ENCODE results near the gene PLSCR2. TPM values are rescaled to one million over a fixed set of nuclear protein-coding genes. Genes with fewer than 3 reads are reported as not detected.

Gene PLSCR2
- total and polyA plus RNA-seq, 2 donors (not counting 1 experiment from before 2014, with no cell fraction given): 0.15 to 0.54 TPM

DNA sequence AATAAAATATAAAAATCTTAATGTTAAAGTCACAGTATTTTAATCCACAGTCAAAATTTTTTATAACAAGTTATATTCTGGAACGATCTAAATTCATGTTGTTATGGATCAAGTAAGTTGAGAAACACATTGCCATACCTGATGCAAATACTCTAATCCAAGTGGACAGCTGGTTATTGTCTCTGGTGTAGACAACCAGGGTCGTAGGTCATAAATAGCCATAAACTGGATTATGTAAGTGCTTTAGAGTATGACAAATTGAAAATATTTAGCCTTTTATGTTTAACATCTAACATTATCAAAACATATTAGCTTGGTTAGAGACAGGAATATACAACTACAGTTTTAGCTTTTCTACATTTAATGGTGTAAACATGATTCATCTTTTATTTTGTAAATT, 53.0 kb downstream of the PLSCR2 start:
- no peak overlapping the region for H3K9ac ChIP-seq (ENCODE audit: low read length)
- Mint-ChIP-seq H3K9me3 (ENCODE audit: insufficient read depth) (peaks cover 9% of the 10 kb centered on the region), H3K4me3 (no peak overlapping the region), H3K27me3 (peaks cover 1% of the 10 kb centered on the region), H3K27ac (no peak overlapping the region), H3K4me1 (no peaks in the 10 kb centered on the region)
- no CpG with 5 or more reads among the region's 2 CpGs for WGBS (ENCODE audit: insufficient coverage)
- no peaks in the 10 kb centered on the region for H3K79me2 ChIP-seq (ENCODE audit: control insufficient read depth, insufficient read depth, low read length)
- intact Hi-C loops (cut with micrococcal nuclease): no loop called here
- H3K36me3 ChIP-seq (replicated peaks in 1 of 2; ENCODE audit: control extremely low read depth in 1 of 2, control insufficient read depth in 1 of 2, extremely low read depth in 1 of 2, insufficient read depth in 2 of 2, low read length in 1 of 2): no peaks in the 10 kb centered on the region
- no peak for DNase-seq
- ChIA-PET POLR2A (no interaction called here), CTCF (no interaction called here)
- H4K20me1 ChIP-seq (ENCODE audit: control insufficient read depth, insufficient read depth, low read length, poor library complexity, severe bottlenecking): no peaks in the 10 kb centered on the region
- H2AFZ ChIP-seq (ENCODE audit: insufficient read depth, low read depth, low read length, poor library complexity, severe bottlenecking): no peak overlapping the region
- no peak overlapping the region for H3K4me2 ChIP-seq (replicated peaks; ENCODE audit: low read depth, low read length, poor library complexity, severe bottlenecking)
- H3K4me1 ChIP-seq (ENCODE audit: control insufficient read depth in 2 of 2, insufficient read depth in 2 of 2, low read length in 2 of 2): no peaks in the 10 kb centered on the region
- TF ChIP-seq CTCF (IDR thresholded peaks at IDR 0.05): no peak
- TF ChIP-seq EZH2 (IDR thresholded peaks at IDR 0.05; ENCODE audit: borderline replicate concordance, insufficient read depth, low read depth, low read length, poor library complexity, severe bottlenecking): no peak
- H3K4me3 ChIP-seq (ENCODE audit: control extremely low read depth in 1 of 5, extremely low read depth in 1 of 5, insufficient read depth in 1 of 5, low read depth in 2 of 5, low read length in 4 of 5): no peak overlapping the region
- no peak overlapping the region for H3K27ac ChIP-seq (ENCODE audit: low read length in 2 of 2)
- no peaks in the 10 kb centered on the region for H3K27me3 ChIP-seq (replicated peaks in 1 of 4; ENCODE audit: control extremely low read depth in 1 of 4, control insufficient read depth in 3 of 4, insufficient read depth in 4 of 4, low read length in 3 of 4)
- H3K9me3 ChIP-seq (ENCODE audit: control extremely low read depth in 1 of 3, control insufficient read depth in 2 of 3, insufficient read depth in 1 of 3, low read length in 2 of 3): peaks cover 2 to 9% (median 2%) of the 10 kb centered on the region in 3 donors
- no peak for ATAC-seq (ENCODE audit: low read depth)

GRCh38 chr3:146414010-146414409, 55.4 kb downstream of the PLSCR2 start:
- no peak for DNase-seq

More at GRCh38 chr3:146414010-146414409, 55.4 kb downstream of the PLSCR2 start:
- Histone ChIP-seq H3K9me3 (ENCODE audit: control extremely low read depth in 1 of 3, control insufficient read depth in 2 of 3, insufficient read depth in 1 of 3, low read length in 2 of 3) (peaks cover 2 to 17% (median 2%) of the 10 kb centered on the region in 3 donors), H2AFZ (ENCODE audit: insufficient read depth, low read depth, low read length, poor library complexity, severe bottlenecking) (no peak overlapping the region), H3K27ac (ENCODE audit: low read length in 2 of 2) (no peak overlapping the region), H3K36me3 (replicated peaks in 1 of 2; ENCODE audit: control extremely low read depth in 1 of 2, control insufficient read depth in 1 of 2, extremely low read depth in 1 of 2, insufficient read depth in 2 of 2, low read length in 1 of 2) (no peaks in the 10 kb centered on the region), H4K20me1 (ENCODE audit: control insufficient read depth, insufficient read depth, low read length, poor library complexity, severe bottlenecking) (no peaks in the 10 kb centered on the region), H3K4me3 (ENCODE audit: control extremely low read depth in 1 of 5, extremely low read depth in 1 of 5, insufficient read depth in 1 of 5, low read depth in 2 of 5, low read length in 4 of 5) (no peak overlapping the region), H3K79me2 (ENCODE audit: control insufficient read depth, insufficient read depth, low read length) (no peaks in the 10 kb centered on the region), H3K4me1 (ENCODE audit: control insufficient read depth in 2 of 2, insufficient read depth in 2 of 2, low read length in 2 of 2) (no peaks in the 10 kb centered on the region), H3K27me3 (replicated peaks in 1 of 4; ENCODE audit: control extremely low read depth in 1 of 4, control insufficient read depth in 3 of 4, insufficient read depth in 4 of 4, low read length in 3 of 4) (no peaks in the 10 kb centered on the region), H3K4me2 (replicated peaks; ENCODE audit: low read depth, low read length, poor library complexity, severe bottlenecking) (no peak overlapping the region), H3K9ac (ENCODE audit: low read length) (no peak overlapping the region)
- ATAC-seq (ENCODE audit: low read depth): no peak
- no peaks in the 10 kb centered on the region for H3K4me1 Mint-ChIP-seq
- 83% methylated on average over 1 of the region's 1 CpG for whole genome bisulfite sequencing (ENCODE audit: insufficient coverage)
- ChIA-PET POLR2A (no interaction called here), CTCF (no interaction called here)
- no peak overlapping the region for H3K4me3 Mint-ChIP-seq
- no peak overlapping the region for H3K27ac Mint-ChIP-seq
- intact Hi-C loops (cut with micrococcal nuclease): no loop called here
- TF ChIP-seq CTCF (IDR thresholded peaks at IDR 0.05) (no peak), EZH2 (IDR thresholded peaks at IDR 0.05; ENCODE audit: borderline replicate concordance, insufficient read depth, low read depth, low read length, poor library complexity, severe bottlenecking) (no peak)
- peaks cover 9% of the 10 kb centered on the region for H3K9me3 Mint-ChIP-seq (ENCODE audit: insufficient read depth)
- H3K27me3 Mint-ChIP-seq: no peaks in the 10 kb centered on the region
